HG03045 (cell line): ENCODE results near the gene SELPLG.

Experiments used
- ATAC-seq: cut with Tn5 transposase; IDR thresholded peaks from one replicate; pipeline ENCODE4 v1.9.1; 2021; ENCODE audit warnings: mild to moderate bottlenecking, moderate library complexity; ENCODE audit not compliant: unreplicated experiment

Gene SELPLG

GRCh38 chr12:108605690-108606406, 27.8 kb downstream of the SELPLG start:
- ATAC-seq = no peak

GRCh38 chr12:108605000-108605689, 28.5 kb downstream of the SELPLG start:
- no peak for ATAC-seq

GRCh38 chr12:108604208-108604941, 29.3 kb downstream of the SELPLG start:
- ATAC-seq = no peak

- no peak for ATAC-seq
Measured at GRCh38 chr12:108603743-108604142, 30.0 kb downstream of the SELPLG start.

- no peak for ATAC-seq
Measured at GRCh38 chr12:108602976-108603704, 30.6 kb downstream of the SELPLG start.

GRCh38 chr12:108602209-108602705, 31.4 kb downstream of the SELPLG start:
- ATAC-seq = no peak

GRCh38 chr12:108600702-108601007, 33.0 kb downstream of the SELPLG start:
- no peak for ATAC-seq

GRCh38 chr12:108599948-108600701, 33.6 kb downstream of the SELPLG start:
- ATAC-seq = no peak

- no peak for ATAC-seq
Measured at GRCh38 chr12:108599541-108599940, 34.2 kb downstream of the SELPLG start.

- ATAC-seq = no peak
Measured at GRCh38 chr12:108598553-108599250, 35.0 kb downstream of the SELPLG start.

- no peak for ATAC-seq
Measured at GRCh38 chr12:108597559-108598471, 35.9 kb downstream of the SELPLG start, which contains the start of gene TMEM119. Gene TMEM119 (minus strand): TSS chr12:108598084. CDS start chr12:108592383, 5,701 bp downstream.

- no peak for ATAC-seq
Measured at GRCh38 chr12:108596854-108597558, 36.7 kb downstream of the SELPLG start.

GRCh38 chr12:108595711-108596647, 37.7 kb downstream of the SELPLG start:
- ATAC-seq = no peak

GRCh38 chr12:108594960-108595710, 38.6 kb downstream of the SELPLG start:
- ATAC-seq = no peak

GRCh38 chr12:108594323-108594903, 39.3 kb downstream of the SELPLG start:
- no peak for ATAC-seq
